Cardiac fibroblast (primary cell): ENCODE results near the gene LHX4.

ENCODE experiments used
- DNase-seq, 2 donors: peaks; one replicate each; pipeline versions ENCODE4 v3.0.0 to v3.0.0-alpha.2; 2010; ENCODE audit warnings: low read depth in 2 of 2
- H3K4me3 ChIP-seq, 2 donors: replicated peaks in 1 of 2; 1 replicate in 1 of 2; 2 replicates in 1 of 2; pipeline ENCODE4 v1.5.1; 2011; ENCODE audit warnings: low read depth in 2 of 2, low read length in 2 of 2, mild to moderate bottlenecking in 2 of 2, moderate library complexity in 1 of 2
- TF ChIP-seq, protein P1 (sequence below): IDR thresholded peaks from one replicate; pipeline ENCODE4 v1.5.1; 2011; ENCODE audit warnings: low read depth, mild to moderate bottlenecking, low read length, inconsistent platforms

LHX4 gene

DNA sequence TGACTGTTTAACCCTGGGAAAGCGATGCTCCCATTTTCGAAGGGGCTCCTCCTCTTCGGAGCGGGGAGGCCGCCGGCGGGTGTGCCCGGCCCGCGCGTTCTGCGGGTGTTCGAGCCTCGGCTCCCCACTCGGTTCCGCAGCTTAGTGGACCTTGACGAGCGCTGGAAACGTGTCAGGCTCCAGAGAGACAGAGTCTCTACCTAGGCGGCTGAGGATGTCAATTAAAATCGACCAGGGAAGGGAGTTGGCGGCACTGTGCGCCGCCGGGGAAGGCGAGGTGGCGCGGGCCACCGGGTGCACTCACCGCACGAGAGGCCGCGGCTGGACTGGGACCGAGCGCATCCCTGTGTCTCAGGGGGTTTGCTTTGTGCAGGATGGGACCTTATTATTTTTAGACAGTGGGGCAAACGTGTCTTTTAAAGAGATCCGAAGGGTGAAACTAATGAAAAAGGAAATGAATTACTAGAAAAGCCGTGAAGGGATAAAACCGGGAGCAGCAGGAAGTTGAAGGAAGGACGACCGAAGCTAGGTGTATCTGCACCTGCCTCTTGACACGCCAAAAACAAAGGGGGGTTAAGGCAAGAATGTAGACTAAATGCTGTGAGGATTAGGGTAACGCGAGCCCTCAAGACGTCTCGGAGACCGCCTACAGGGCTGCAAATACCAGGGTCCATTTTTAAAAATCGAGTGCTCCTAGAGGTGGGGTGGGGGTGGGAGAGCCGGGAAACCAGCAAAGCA is 5.6 kb downstream of the LHX4 start:
- TF ChIP-seq, protein P1, sequence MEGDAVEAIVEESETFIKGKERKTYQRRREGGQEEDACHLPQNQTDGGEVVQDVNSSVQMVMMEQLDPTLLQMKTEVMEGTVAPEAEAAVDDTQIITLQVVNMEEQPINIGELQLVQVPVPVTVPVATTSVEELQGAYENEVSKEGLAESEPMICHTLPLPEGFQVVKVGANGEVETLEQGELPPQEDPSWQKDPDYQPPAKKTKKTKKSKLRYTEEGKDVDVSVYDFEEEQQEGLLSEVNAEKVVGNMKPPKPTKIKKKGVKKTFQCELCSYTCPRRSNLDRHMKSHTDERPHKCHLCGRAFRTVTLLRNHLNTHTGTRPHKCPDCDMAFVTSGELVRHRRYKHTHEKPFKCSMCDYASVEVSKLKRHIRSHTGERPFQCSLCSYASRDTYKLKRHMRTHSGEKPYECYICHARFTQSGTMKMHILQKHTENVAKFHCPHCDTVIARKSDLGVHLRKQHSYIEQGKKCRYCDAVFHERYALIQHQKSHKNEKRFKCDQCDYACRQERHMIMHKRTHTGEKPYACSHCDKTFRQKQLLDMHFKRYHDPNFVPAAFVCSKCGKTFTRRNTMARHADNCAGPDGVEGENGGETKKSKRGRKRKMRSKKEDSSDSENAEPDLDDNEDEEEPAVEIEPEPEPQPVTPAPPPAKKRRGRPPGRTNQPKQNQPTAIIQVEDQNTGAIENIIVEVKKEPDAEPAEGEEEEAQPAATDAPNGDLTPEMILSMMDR = no peak
- H3K4me3 ChIP-seq = no peak overlapping the region
- DNase-seq = no peak

DNA sequence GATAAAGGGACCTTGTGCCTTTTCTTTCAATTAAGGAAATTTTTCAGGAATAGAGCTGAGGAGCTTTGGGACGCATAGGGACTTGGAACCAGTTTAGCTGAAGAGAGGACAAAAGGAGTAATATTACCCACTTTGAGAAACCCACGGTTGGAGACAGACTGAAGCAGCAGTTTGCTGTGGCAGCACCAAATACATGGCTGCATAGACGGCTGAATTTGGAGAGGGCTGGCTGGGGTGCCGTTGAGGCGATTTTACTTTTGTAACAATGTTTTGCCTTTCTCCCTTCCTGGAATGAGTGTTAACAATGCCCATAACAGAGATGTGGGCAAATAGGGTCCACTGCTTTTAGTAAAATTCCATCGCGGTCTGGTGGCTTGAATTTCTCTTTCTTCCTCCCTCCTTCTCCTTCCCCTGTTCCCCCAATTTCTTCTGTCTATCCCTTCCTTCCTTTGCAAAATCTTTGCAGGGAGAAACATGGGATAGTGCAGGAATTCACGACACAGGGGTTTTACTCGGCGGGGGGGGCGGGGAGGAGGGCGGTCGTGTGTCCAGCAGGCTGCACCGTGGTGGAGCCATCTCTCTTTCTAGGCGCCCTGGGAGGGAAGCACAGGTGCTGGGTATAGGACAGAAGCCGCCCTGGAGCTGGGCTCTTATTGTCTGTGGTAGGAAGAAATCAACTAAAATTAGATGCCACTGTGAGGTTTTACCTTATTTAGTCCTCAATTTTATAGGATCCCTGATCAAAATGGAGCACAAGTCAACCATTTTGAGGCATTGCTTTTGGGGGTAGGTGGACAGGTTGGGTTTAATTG is 6.8 kb downstream of the LHX4 start:
- no peak for DNase-seq
- TF ChIP-seq, protein P1 = no peak
- H3K4me3 ChIP-seq = no peak overlapping the region

DNA sequence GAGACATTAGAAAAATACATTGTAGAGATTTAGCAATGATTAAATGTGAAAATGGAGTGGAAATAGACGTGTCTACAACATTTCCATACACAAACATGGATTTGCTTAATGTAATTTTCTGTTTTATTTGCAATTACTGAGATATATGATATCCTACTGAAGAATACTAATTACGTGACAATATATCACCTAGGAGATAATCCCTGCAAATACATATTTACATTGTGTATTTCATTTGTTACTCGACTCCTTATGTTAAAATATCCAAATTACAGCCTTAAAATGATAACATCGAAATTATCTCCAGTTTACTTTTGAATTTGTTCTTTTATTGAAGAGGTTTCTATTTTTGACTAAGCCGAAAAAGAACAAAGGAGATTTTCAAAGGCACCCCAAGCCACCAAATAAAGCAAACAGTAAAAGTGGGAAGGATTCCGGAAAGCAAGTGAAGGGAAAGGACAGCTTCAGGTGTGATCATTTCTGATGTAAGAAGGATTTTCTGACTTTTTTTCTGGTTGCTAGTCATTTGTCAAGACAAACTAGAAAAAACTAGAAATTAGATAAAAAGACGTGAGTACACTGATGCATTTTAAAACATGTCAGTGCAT is 7.9 kb downstream of the LHX4 start:
- TF ChIP-seq, protein P1 = no peak
- no peak for DNase-seq
- no peak overlapping the region for H3K4me3 ChIP-seq

DNA sequence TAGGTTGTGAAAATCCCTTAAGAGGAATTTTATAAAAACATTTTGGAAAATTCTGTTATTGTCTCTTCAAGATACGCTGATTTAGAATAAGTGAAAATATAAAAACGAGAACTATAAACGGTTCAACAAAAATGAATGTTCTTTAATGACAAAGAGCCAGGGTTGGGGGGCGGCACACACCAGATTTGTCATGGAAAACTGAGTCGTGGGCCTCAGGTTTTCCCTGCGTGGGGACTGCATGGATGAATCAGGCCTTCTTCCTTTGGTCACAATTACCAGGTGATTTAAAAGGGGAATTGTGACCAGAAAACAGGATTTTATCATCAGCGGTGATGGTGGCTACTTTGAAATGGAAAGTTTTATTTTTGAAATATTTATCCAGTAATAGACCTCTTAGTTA is 8.6 kb downstream of the LHX4 start:
- no peak overlapping the region for H3K4me3 ChIP-seq
- TF ChIP-seq, protein P1 = no peak
- DNase-seq = no peak

DNA sequence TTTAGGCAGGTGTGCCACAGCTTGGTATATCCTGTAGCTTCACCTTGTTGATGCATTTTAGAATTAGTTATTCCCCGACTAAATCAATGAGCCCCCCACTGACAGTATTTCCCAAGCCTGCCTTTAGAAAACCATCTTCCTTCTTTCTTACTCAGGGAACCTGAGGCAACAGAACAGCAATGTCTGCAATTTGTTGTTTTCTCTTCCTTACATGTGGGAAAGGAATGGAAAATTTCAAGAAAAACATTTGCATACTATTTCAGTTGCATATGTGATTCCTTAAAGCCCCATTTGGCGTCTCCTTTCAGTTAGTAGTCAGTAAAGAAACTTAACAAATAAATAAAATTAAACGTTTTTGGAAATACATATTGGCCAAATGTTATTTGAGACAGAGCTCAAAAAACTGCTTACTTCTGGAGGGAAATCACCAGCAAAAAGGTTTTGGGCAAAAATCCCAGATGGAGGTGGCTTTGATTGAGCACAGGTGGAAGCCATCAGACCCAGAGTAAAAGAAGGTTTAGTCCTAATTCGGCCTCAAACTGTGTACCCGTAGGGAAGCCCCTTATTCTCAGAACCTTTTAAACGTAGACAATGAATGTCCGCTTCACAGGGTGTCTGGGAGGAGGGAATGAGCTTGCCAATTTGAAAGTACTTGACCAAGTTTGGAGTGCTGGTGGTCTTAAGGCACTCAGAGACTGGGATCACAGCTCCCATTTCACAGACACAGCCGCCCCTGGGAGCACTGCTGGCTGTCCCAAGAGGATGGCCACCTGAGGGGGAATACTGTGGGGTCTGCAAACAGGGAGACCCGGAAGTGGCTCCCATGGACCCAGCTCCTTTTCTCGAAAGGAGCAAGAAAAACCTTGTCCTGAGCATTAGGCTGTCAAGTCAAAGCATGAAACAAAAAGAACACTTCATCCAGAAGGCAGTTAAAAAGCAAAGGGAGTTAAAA is 9.4 kb downstream of the LHX4 start:
- TF ChIP-seq, protein P1 = no peak
- DNase-seq = no peak
- no peak overlapping the region for H3K4me3 ChIP-seq
